IMR-90 (cell line): ENCODE measurements around the gene TMEM54. TPM values are rescaled to one million over a fixed set of nuclear protein-coding genes. Genes with fewer than 3 reads are reported as not detected.

Experiments
- ATAC-seq: fragments of 200-7000 bp; cut with Tn5 transposase; 2 replicates; pipeline ENCODE4 v1.9.1; 2020; ENCODE audit warnings: low read depth, mild to moderate bottlenecking, moderate library complexity
- BruUV-seq: library from RNA; stranded (reverse); fragments of 400-500 nt; replicated peaks from 2 replicates; lab custom pipeline; 2021; lab: Mats Ljungman, UMichigan
- CTCF ChIA-PET: fragments of 300-600 bp; formaldehyde crosslinking; extraction: SDS; loops from one replicate; lab custom pipeline; 2021; ENCODE audit warnings: antibody characterized with exemption; lab: Yijun Ruan, JAX
- POLR2A ChIA-PET: fragments of 300-600 bp; sonication (Branson Sonifier 250); formaldehyde crosslinking; loops from one replicate; lab custom pipeline; 2022; ENCODE audit warnings: antibody characterized with exemption; ENCODE audit not compliant: unreplicated experiment; lab: Charles Lee
- DNase-seq: peaks from one replicate; pipeline ENCODE4 v3.0.0; 2013
- H2AFZ ChIP-seq: replicated peaks from 2 replicates; pipeline ENCODE3; 2013; ENCODE audit warnings: low read length, mild to moderate bottlenecking; ENCODE audit not compliant: poor library complexity
- H2AK5ac ChIP-seq: 2 replicates; pipeline ENCODE4 v1.6.1; 2013; ENCODE audit warnings: low read depth, low read length, inconsistent platforms
- H2AK9ac ChIP-seq: replicated peaks from 2 replicates; pipeline ENCODE3; 2013; ENCODE audit warnings: mild to moderate bottlenecking, low read depth, low read length, moderate library complexity; ENCODE audit not compliant: poor library complexity
- H2BK120ac ChIP-seq: 2 replicates; pipeline ENCODE4 v1.6.1; 2013; ENCODE audit warnings: low read depth, low read length, inconsistent platforms
- H2BK15ac ChIP-seq: 3 replicates; pipeline ENCODE4 v1.6.1; 2013; ENCODE audit warnings: low read depth, low read length, inconsistent platforms
- H2BK20ac ChIP-seq: 2 replicates; pipeline ENCODE4 v1.6.1; 2013; ENCODE audit warnings: low read depth, mild to moderate bottlenecking, inconsistent platforms, low read length, moderate library complexity
- H2BK5ac ChIP-seq: 2 replicates; pipeline ENCODE4 v1.6.1; 2013; ENCODE audit warnings: mild to moderate bottlenecking, low read depth, low read length, inconsistent platforms; ENCODE audit not compliant: poor library complexity, severe bottlenecking
- H3K14ac ChIP-seq: replicated peaks from 2 replicates; pipeline ENCODE4 v1.6.1; 2013; ENCODE audit warnings: low read depth, low read length, inconsistent platforms
- H3K18ac ChIP-seq: 2 replicates; pipeline ENCODE4 v1.6.1; 2013; ENCODE audit warnings: low read depth, low read length, control low read depth
- H3K23ac ChIP-seq: 2 replicates; pipeline ENCODE4 v1.6.1; 2013; ENCODE audit warnings: low read depth, low read length, inconsistent platforms
- H3K27ac ChIP-seq: 2 replicates; pipeline ENCODE4 v1.5.1; 2013; ENCODE audit warnings: mild to moderate bottlenecking, control low read depth, low read length; ENCODE audit not compliant: insufficient read depth
- H3K27me3 ChIP-seq: 2 replicates; pipeline ENCODE4 v1.6.1; 2013; ENCODE audit warnings: low read length; ENCODE audit not compliant: control insufficient read depth, insufficient read depth
- H3K36me3 ChIP-seq: 2 replicates; pipeline ENCODE4 v1.6.1; 2013; ENCODE audit warnings: low read length, mixed read lengths; ENCODE audit not compliant: control insufficient read depth, insufficient read depth
- H3K4ac ChIP-seq: 2 replicates; pipeline ENCODE4 v1.6.1; 2013; ENCODE audit warnings: low read depth, low read length, inconsistent platforms
- H3K4me1 ChIP-seq: 2 replicates; pipeline ENCODE4 v1.6.1; 2013; ENCODE audit warnings: low read length, mixed read lengths; ENCODE audit not compliant: control insufficient read depth, insufficient read depth
- H3K4me2 ChIP-seq: 2 replicates; pipeline ENCODE4 v1.6.1; 2013; ENCODE audit warnings: low read depth, mild to moderate bottlenecking, control low read depth, low read length, moderate library complexity
- H3K4me3 ChIP-seq: 2 replicates; pipeline ENCODE4 v1.5.1; 2013; ENCODE audit warnings: low read depth, mild to moderate bottlenecking, control low read depth, low read length, moderate library complexity; ENCODE audit not compliant: insufficient read depth
- H3K56ac ChIP-seq: 2 replicates; pipeline ENCODE4 v1.6.1; 2013; ENCODE audit warnings: low read length, inconsistent platforms; ENCODE audit not compliant: insufficient read depth; ENCODE audit errors: extremely low read depth
- H3K79me1 ChIP-seq, 2 experiments: 2 replicates each; pipeline ENCODE4 v1.6.1; 2013; ENCODE audit warnings: low read length in 2 of 2, inconsistent platforms in 1 of 2, low read depth in 1 of 2
- H3K9ac ChIP-seq: 2 replicates; pipeline ENCODE4 v1.6.1; 2013; ENCODE audit warnings: low read depth, low read length, control low read depth
- H3K9me1 ChIP-seq: 2 replicates; pipeline ENCODE4 v1.6.1; 2013; ENCODE audit warnings: low read length, inconsistent platforms; ENCODE audit not compliant: insufficient read depth
- H3K9me3 ChIP-seq: 2 replicates; pipeline ENCODE4 v1.6.1; 2013; ENCODE audit warnings: low read length; ENCODE audit not compliant: control insufficient read depth, insufficient read depth
- H4K20me1 ChIP-seq: 2 replicates; pipeline ENCODE4 v1.6.1; 2013; ENCODE audit warnings: low read length, inconsistent platforms; ENCODE audit not compliant: insufficient read depth
- H4K5ac ChIP-seq: 2 replicates; pipeline ENCODE4 v1.6.1; 2013; ENCODE audit warnings: mild to moderate bottlenecking, low read depth, low read length, control low read depth
- H4K8ac ChIP-seq, 2 experiments: 2 replicates each; pipeline ENCODE4 v1.6.1; 2013; ENCODE audit warnings: low read depth in 2 of 2, low read length in 2 of 2, control low read depth in 1 of 2, inconsistent platforms in 1 of 2
- H4K91ac ChIP-seq: 2 replicates; pipeline ENCODE4 v1.6.1; 2013; ENCODE audit warnings: low read depth, low read length, inconsistent platforms; ENCODE audit not compliant: insufficient read depth
- MAFK ChIP-seq: IDR thresholded peaks from 2 replicates; pipeline ENCODE4 v1.6.1; 2012; ENCODE audit warnings: low read depth, low read length, improper control_type of control experiment
- MXI1 ChIP-seq: IDR thresholded peaks from 2 replicates; pipeline ENCODE4 v1.6.1; 2012; ENCODE audit warnings: low read depth, mild to moderate bottlenecking, low read length, moderate library complexity, borderline replicate concordance
- NFE2L2 ChIP-seq: fragments of 150-350 bp; IDR thresholded peaks from 2 replicates; pipeline ENCODE4 v1.6.1; 2016; ENCODE audit warnings: low read depth, mild to moderate bottlenecking, low read length
- WGBS, 2 experiments: methylation state at CpG; one replicate each; pipeline versions ENCODE4 v1.1.5 to v1.1.7; 2013; ENCODE audit warnings: missing lambda C conversion rate in 2 of 2; ENCODE audit not compliant: insufficient read length in 1 of 2; ENCODE audit errors: extremely low coverage in 2 of 2; 5-methylcytosine and 5-hydroxymethylcytosine counted together
- dilution Hi-C: fragments of 300-500 bp; cut with HindIII; formaldehyde crosslinking; loops from one replicate; pipeline ENCODE4 v1.14.3; 2018; ENCODE audit warnings: low sequenced_read_pairs; ENCODE audit not compliant: unreplicated experiment
- in situ Hi-C: fragments of 300-500 bp; cut with MboI; formaldehyde crosslinking; loops from 3 replicates; pipeline ENCODE4 v1.14.3; 2019; ENCODE audit warnings: low sequenced_read_pairs, inconsistent platforms, mixed read lengths
- intact Hi-C: fragments of 100-400 bp; cut with micrococcal nuclease; formaldehyde crosslinking; loops from 2 replicates; pipeline ENCODE4 v1.10.0; 2022
- polyA plus RNA-seq, 3 experiments: library from polyadenylated mRNA; depleted of rRNA; stranded (reverse); fragments of >200 nt; gene quantifications; 2 replicates each; pipeline ENCODE4 v1.2.3, GENCODE V29; 2012; ENCODE audit warnings: low replicate concordance in 1 of 3
- total RNA-seq: library from RNA; depleted of rRNA; stranded (reverse); fragments of >200 nt; gene quantifications from 2 replicates; pipeline ENCODE4 v1.2.3, GENCODE V29; 2012

The TMEM54 gene
- total and polyA plus RNA-seq, 2 of the 4 experiments (the other 2 are of a cell fraction), result 25.5 to 75.2 TPM

DNA sequence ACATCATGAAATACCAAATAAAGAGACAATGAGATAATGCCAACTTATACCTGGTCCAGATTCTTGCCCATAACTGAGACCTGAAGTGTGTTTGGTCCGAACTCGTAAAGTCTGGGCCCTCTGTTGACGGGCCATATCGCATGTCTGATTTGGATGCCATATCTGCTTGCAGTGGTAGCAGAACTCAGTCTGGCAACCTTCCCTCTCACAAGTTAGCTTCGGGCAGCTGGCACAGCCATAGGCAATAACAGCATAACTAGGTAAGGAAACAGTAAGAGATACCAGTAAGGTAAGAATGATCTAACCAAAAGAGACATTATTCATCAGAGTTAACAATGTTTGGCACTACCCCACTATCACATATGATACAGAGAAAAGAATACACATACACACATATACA lies 48.3 kb upstream of the TMEM54 start:
- no peak overlapping the region for H4K8ac ChIP-seq
- H3K14ac ChIP-seq, result no peak overlapping the region
- ChIA-PET CTCF (no interaction called here), POLR2A (no interaction called here)
- H2BK120ac ChIP-seq, result no peak overlapping the region
- H3K4me2 ChIP-seq, result no peak overlapping the region
- dilution Hi-C loops, result no loop called here
- BruUV-seq, result no TSS peak
- H3K9ac ChIP-seq, result no peak overlapping the region
- no peak overlapping the region for H2BK5ac ChIP-seq
- H2BK20ac ChIP-seq, result no peak overlapping the region
- 0 out of 2 replicates have a peak, but pooled peaks cover 3% of the 10 kb centered on the region for H3K9me1 ChIP-seq
- H3K27me3 ChIP-seq, result no peaks in the 10 kb centered on the region
- peaks cover 12% of the 10 kb centered on the region for H3K36me3 ChIP-seq
- no peak for DNase-seq
- TF ChIP-seq NFE2L2, result no peak
- TF ChIP-seq MAFK, result no peak
- TF ChIP-seq MXI1, result no peak
- H3K18ac ChIP-seq, result no peak overlapping the region
- H3K9me3 ChIP-seq, result no peaks in the 10 kb centered on the region
- H2AFZ ChIP-seq, result no peak overlapping the region
- no peak overlapping the region for H2BK15ac ChIP-seq
- no peak overlapping the region for H3K4ac ChIP-seq
- H2AK5ac ChIP-seq, result no peak overlapping the region
- H4K5ac ChIP-seq, result no peak overlapping the region
- H4K20me1 ChIP-seq, result peaks cover 12% of the 10 kb centered on the region; the same call in 1 of the 2 replicates
- no peak overlapping the region for H4K91ac ChIP-seq
- peaks cover 5% of the 10 kb centered on the region for H3K4me1 ChIP-seq
- no peak overlapping the region for H3K56ac ChIP-seq
- no peak overlapping the region for H3K23ac ChIP-seq
- intact Hi-C loops, result no loop called here
- WGBS, 2 experiments, result no CpG with 5 or more reads among the region's 5 CpGs
- H3K27ac ChIP-seq, result no peak overlapping the region
- peaks cover 31 to 34% of the 10 kb centered on the region in 2 experiments for H3K79me1 ChIP-seq
- no peak overlapping the region for H2AK9ac ChIP-seq
- no peak overlapping the region for H3K4me3 ChIP-seq
- in situ Hi-C loops, result no loop called here
- ATAC-seq, result no peak
